Measurements from ENCODE around the gene FFAR2. TPM values are rescaled to one million over a fixed set of nuclear protein-coding genes. Genes with fewer than 3 reads are reported as not detected.
"Not testable (repeated sequence)": the region's sequence is repeated elsewhere in the genome, so short reads cannot be mapped to it uniquely, and the experiment has no call there.

FFAR2 gene
- total and polyA plus RNA-seq, 10 donors, result 0.89 to 53.5 (median 9.7) TPM

DNA sequence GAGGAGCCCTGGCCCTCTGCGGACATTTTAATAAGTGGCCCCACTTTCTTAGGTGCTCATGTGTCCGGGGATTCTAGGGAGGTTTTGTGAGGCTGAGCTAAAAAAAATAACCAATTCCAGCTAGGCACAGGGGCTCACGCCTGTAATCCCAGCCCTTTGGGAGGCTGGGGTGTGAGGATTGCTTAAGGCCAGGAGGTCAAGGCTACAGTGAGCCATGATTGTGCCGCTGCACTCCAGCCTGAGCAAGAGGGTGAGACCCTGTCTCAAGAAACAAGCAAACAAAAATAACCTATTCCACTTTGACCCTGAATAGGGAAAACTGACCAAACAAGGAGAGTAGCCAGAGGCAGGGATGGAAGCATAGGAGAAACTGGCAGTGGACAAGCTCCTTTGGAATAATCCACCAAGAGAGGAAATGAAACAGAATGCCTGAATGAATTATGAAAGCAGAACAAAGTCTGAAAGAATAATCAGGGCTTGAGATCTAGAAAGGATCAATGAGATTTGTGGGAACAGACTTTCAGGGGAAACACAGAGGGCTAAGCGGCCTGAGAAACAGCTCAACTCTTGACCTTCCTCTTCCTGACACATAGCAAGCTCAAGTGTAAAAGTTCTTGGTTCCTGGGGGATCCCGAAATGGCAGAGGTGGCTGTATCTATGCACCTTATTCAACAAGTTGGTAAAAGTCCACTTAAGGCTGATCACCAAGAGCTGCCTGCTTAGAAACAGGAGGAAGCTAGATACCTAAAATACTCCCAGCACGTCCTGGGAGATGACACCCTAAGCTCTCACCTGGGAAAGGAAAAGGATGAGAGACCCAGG, 30.1 kb upstream of the FFAR2 start:
- TF ChIP-seq POLR2AphosphoS5 (IDR thresholded peaks at IDR 0.05) (no peak), POLR2A (IDR thresholded peaks at IDR 0.05) (no peak)
- TF ChIP-seq, protein P1, sequence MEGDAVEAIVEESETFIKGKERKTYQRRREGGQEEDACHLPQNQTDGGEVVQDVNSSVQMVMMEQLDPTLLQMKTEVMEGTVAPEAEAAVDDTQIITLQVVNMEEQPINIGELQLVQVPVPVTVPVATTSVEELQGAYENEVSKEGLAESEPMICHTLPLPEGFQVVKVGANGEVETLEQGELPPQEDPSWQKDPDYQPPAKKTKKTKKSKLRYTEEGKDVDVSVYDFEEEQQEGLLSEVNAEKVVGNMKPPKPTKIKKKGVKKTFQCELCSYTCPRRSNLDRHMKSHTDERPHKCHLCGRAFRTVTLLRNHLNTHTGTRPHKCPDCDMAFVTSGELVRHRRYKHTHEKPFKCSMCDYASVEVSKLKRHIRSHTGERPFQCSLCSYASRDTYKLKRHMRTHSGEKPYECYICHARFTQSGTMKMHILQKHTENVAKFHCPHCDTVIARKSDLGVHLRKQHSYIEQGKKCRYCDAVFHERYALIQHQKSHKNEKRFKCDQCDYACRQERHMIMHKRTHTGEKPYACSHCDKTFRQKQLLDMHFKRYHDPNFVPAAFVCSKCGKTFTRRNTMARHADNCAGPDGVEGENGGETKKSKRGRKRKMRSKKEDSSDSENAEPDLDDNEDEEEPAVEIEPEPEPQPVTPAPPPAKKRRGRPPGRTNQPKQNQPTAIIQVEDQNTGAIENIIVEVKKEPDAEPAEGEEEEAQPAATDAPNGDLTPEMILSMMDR (IDR thresholded peaks at IDR 0.05 in 8 of 11, conservative IDR thresholded peaks at IDR 0.05 in 3 of 11), result no peak
- Histone ChIP-seq H3K9me3 (no peaks in the 10 kb centered on the region), H3K36me3 (no peaks in the 10 kb centered on the region), H3K4me1 (peaks cover 0 to 23% (median 2%) of the 10 kb centered on the region in 6 donors), H3K27ac (no peak overlapping the region), H3K4me3 (no peak overlapping the region), H3K27me3 (replicated peaks in 1 of 7) (peaks cover 0 to 64% (median 10%) of the 10 kb centered on the region in 7 donors)
- WGBS, 5 donors, result 72 to 78% (median 73%) methylated on average over 7 of the region's 7 CpGs
- DNase-seq, result peak; percentile 22
- intact Hi-C loops (cut with DNase I; ENCODE audit: low total_unique reads), result no loop called here

DNA sequence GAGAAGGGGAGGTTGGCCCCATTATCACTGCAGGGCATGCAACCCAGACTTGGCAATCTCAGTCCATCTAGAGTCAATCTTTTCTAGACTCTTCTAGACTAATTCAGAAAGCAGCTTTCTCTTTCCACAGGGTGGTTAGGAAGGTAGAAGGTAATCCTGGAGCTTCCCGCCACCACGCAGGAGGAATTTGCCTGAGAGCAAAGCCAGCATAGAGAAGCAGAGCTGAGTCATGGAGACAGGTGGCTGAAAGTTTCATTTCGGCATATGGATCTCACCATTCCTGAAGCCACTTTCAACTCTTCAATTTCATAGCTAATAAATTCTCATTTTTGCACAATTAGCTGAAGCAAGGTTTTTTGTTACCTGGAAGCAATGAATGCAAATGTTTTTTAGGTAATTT, 29.0 kb upstream of the FFAR2 start:
- DNase-seq, result no peak
- no peak overlapping the region for H3K27ac ChIP-seq
- H3K9me3 ChIP-seq, result no peaks in the 10 kb centered on the region
- intact Hi-C loops (cut with DNase I; ENCODE audit: low total_unique reads), result no loop called here
- no peak overlapping the region for H3K4me3 ChIP-seq
- peaks cover 0 to 23% (median 2%) of the 10 kb centered on the region in 6 donors for H3K4me1 ChIP-seq
- WGBS, 5 donors, result 83 to 93% (median 85%) methylated on average over 3 of the region's 3 CpGs
- H3K36me3 ChIP-seq, result no peaks in the 10 kb centered on the region
- H3K27me3 ChIP-seq (replicated peaks in 1 of 7), result peaks cover 0 to 56% (median 10%) of the 10 kb centered on the region in 7 donors
- no peak for TF ChIP-seq POLR2A (IDR thresholded peaks at IDR 0.05)
- no peak for TF ChIP-seq POLR2AphosphoS5 (IDR thresholded peaks at IDR 0.05)
- TF ChIP-seq, protein P1 (IDR thresholded peaks at IDR 0.05 in 8 of 11, conservative IDR thresholded peaks at IDR 0.05 in 3 of 11), result no peak

DNA sequence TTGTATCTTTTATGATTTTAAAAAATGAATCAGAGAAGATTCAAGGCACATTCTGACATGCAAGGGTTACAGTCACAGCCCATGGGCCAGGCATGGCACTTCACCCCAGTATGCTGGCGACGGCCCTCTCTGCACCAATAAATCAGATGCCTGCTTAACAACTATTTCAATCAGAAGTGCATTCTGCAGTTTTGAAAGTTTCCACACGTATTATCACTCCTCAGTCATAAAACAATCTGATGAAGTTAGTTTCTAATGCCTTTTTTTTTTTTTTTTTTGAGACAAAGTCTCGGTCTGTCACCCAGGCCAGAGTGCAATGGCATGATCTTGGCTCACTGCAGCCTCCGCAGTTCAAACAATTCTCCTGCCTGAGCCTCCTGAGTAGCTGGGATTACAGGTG, 28.3 kb upstream of the FFAR2 start:
- no peak for DNase-seq
- H3K27me3 ChIP-seq (replicated peaks in 1 of 7), result peaks cover 0 to 56% (median 10%) of the 10 kb centered on the region in 7 donors
- no peaks in the 10 kb centered on the region for H3K9me3 ChIP-seq
- WGBS, 5 donors, result 84 to 92% (median 89%) methylated on average over 5 of the region's 5 CpGs
- TF ChIP-seq POLR2AphosphoS5 (IDR thresholded peaks at IDR 0.05) (no peak), POLR2A (IDR thresholded peaks at IDR 0.05) (no peak)
- TF ChIP-seq, protein P1 (IDR thresholded peaks at IDR 0.05 in 8 of 11, conservative IDR thresholded peaks at IDR 0.05 in 3 of 11), result no peak
- no peak overlapping the region for H3K4me3 ChIP-seq
- H3K36me3 ChIP-seq, result no peaks in the 10 kb centered on the region
- no peak overlapping the region for H3K27ac ChIP-seq
- intact Hi-C loops (cut with DNase I; ENCODE audit: low total_unique reads), result no loop called here
- peaks cover 0 to 23% (median 2%) of the 10 kb centered on the region in 6 donors for H3K4me1 ChIP-seq

DNA sequence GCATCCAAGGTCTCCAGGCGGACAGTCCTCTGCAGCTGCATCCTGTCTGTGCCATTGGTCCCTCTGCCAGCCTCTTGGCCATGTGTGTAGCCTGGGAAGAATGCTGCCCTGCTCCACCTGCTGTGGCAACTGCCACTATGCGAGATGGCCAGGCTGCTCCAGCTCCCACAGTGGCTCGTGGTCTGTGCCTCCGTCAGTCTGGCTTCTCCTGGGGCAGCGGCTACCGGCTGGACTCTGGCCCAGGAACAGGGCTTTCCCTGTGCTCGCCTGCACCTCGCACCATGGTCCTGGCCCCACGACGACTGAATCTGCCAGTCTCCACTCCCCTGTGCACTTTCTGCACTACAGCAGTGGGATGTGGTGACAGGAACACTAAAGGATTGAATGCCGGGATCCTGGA, 26.7 kb upstream of the FFAR2 start:
- Histone ChIP-seq H3K9me3 (no peaks in the 10 kb centered on the region), H3K4me1 (peaks cover 0 to 23% (median 2%) of the 10 kb centered on the region in 6 donors), H3K4me3 (no peak overlapping the region), H3K27ac (no peak overlapping the region), H3K27me3 (replicated peaks in 1 of 7) (peaks cover 0 to 53% (median 3%) of the 10 kb centered on the region in 7 donors), H3K36me3 (no peaks in the 10 kb centered on the region)
- WGBS, 5 donors, result 60 to 82% (median 75%) methylated on average over 11 of the region's 11 CpGs
- DNase-seq, result no peak
- intact Hi-C loops (cut with DNase I; ENCODE audit: low total_unique reads), result no loop called here
- TF ChIP-seq POLR2AphosphoS5 (IDR thresholded peaks at IDR 0.05) (peak in 2 of 3 donors; percentile 17 to 20), POLR2A (IDR thresholded peaks at IDR 0.05) (no peak)
- TF ChIP-seq, protein P1 (IDR thresholded peaks at IDR 0.05 in 8 of 11, conservative IDR thresholded peaks at IDR 0.05 in 3 of 11), result no peak

DNA sequence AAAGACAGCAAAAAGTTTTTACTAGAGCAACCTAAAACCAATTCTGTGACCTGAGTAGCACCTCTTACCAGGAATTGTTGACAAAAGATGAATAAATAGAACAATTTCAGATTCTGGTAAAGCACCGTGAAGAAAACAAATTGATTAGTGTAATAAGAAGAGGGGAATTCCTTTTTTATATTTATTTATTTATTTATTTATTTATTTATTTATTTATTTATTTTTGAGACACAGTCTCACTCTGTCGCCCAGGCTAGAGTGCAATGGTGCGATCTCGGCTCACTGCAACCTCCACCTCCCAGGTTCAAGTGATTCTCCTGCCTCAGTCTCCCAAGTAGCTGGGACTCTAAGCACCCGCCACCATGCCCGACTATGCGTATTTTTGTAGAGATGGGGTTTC, 24.7 kb upstream of the FFAR2 start:
- WGBS, 5 donors, result 89 to 95% (median 94%) methylated on average over 7 of the region's 7 CpGs
- H3K27me3 ChIP-seq (replicated peaks in 1 of 7), result peaks cover 0 to 34% (median 0%) of the 10 kb centered on the region in 7 donors
- DNase-seq; H3K36me3 ChIP-seq; intact Hi-C loops (cut with DNase I; ENCODE audit: low total_unique reads); H3K27ac ChIP-seq; H3K4me3 ChIP-seq; H3K9me3 ChIP-seq: not testable (repeated sequence)
- H3K4me1 ChIP-seq, result peaks cover 0 to 21% (median 2%) of the 10 kb centered on the region in 6 donors

All from spleen (tissue), 11 donors.